HCT116 (cell line): ENCODE data around the gene AADACL4. TPM values are rescaled to one million over a fixed set of nuclear protein-coding genes. Genes with fewer than 3 reads are reported as not detected.
A peak's percentile ranks its signal among the peaks of the same experiment; 100 is the strongest.

Source experiments
- ATAC-seq: fragments of 200-7000 bp; cut with Tn5 transposase; 2 replicates; pipeline ENCODE4 v1.9.1; 2020; ENCODE audit warnings: mild to moderate bottlenecking, moderate library complexity
- BruUV-seq: library from RNA; stranded (reverse); fragments of 400-500 nt; replicated peaks from 2 replicates; lab custom pipeline; 2021; lab: Mats Ljungman, UMichigan
- CTCF ChIA-PET: fragments of 300-600 bp; sonication (Branson Sonifier 250); formaldehyde crosslinking; loops from one replicate; lab custom pipeline; 2021; ENCODE audit warnings: antibody characterized with exemption; lab: Charles Lee
- POLR2A ChIA-PET: fragments of 300-600, 350-600 bp; sonication (Branson Sonifier 250); formaldehyde crosslinking; loops from one replicate; lab custom pipeline; 2021; ENCODE audit warnings: antibody characterized with exemption; lab: Charles Lee
- RAD21 ChIA-PET, 2 experiments: fragments of 300-600 bp; sonication (Branson Sonifier 250); formaldehyde crosslinking; loops; one replicate each; lab custom pipeline; 2023; ENCODE audit warnings: low total read pairs in 2 of 2; ENCODE audit not compliant: uncharacterized antibody in 2 of 2, unreplicated experiment in 2 of 2, low non-redundant PET in 1 of 2; lab: Charles Lee
- DNase-seq: peaks from one replicate; pipeline ENCODE4 v3.0.0-alpha.2; 2010; ENCODE audit warnings: low read depth, low spot score
- H2AFZ ChIP-seq: fragments of 200-600 bp; shearing (Covaris generic), sonication (generic); 2 replicates; pipeline ENCODE4 v1.6.1; 2017; ENCODE audit warnings: low read depth, mixed run types, mixed read lengths, antibody characterized with exemption, low read length; ENCODE audit not compliant: poor library complexity, severe bottlenecking
- H3K27ac ChIP-seq: 2 replicates; pipeline ENCODE4 v1.5.1; 2012; ENCODE audit warnings: low read depth, low read length
- H3K27me3 ChIP-seq: fragments of 200-600 bp; sonication (generic); 2 replicates; pipeline ENCODE4 v1.6.1; 2016; ENCODE audit warnings: mixed run types, low read length, mixed read lengths; ENCODE audit not compliant: insufficient read depth
- H3K36me3 ChIP-seq, 2 experiments: fragments of 200-500 bp in 1 of 2; fragments of 200-600 bp in 1 of 2; sonication (Bioruptor generic) in 1 of 2; sonication (generic) in 1 of 2; 2 replicates each; pipeline versions ENCODE4 v1.5.1 to v1.6.1; 2014 to 2016; ENCODE audit warnings: low read length in 2 of 2, inconsistent platforms in 1 of 2, mixed read lengths in 1 of 2, mixed run types in 1 of 2; ENCODE audit not compliant: insufficient read depth in 2 of 2, control insufficient read depth in 1 of 2
- H3K4me1 ChIP-seq, 2 experiments: fragments of 200-600 bp in 1 of 2; sonication (generic) in 1 of 2; 2 replicates each; pipeline versions ENCODE4 v1.5.1 to v1.6.1; 2012 to 2017; ENCODE audit warnings: low read length in 2 of 2, inconsistent platforms in 1 of 2, mild to moderate bottlenecking in 1 of 2, mixed read lengths in 1 of 2, mixed run types in 1 of 2, moderate library complexity in 1 of 2; ENCODE audit not compliant: insufficient read depth in 2 of 2, control insufficient read depth in 1 of 2
- H3K4me2 ChIP-seq: fragments of 200-600 bp; sonication (generic); 2 replicates; pipeline ENCODE4 v1.6.1; 2017; ENCODE audit warnings: mixed run types, low read length, mixed read lengths
- H3K4me3 ChIP-seq, 2 experiments: fragments of 200-600 bp in 1 of 2; sonication (generic) in 1 of 2; replicated peaks in 1 of 2; 2 replicates each; pipeline ENCODE4 v1.5.1; 2011 to 2016; ENCODE audit warnings: low read length in 2 of 2, control low read depth in 1 of 2, low read depth in 1 of 2, mild to moderate bottlenecking in 1 of 2, mixed read lengths in 1 of 2, mixed run types in 1 of 2
- H3K79me2 ChIP-seq: fragments of 200-600 bp; sonication (generic); 2 replicates; pipeline ENCODE4 v1.6.1; 2017; ENCODE audit warnings: mild to moderate bottlenecking, mixed run types, low read length, moderate library complexity, mixed read lengths; ENCODE audit not compliant: insufficient read depth
- H3K9ac ChIP-seq: fragments of 200-600 bp; sonication (generic); 2 replicates; pipeline ENCODE4 v1.6.1; 2016; ENCODE audit warnings: low read length, mixed read lengths
- H3K9me2 ChIP-seq: fragments of 200-600 bp; sonication (generic), shearing (Covaris generic); 2 replicates; pipeline ENCODE4 v1.6.1; 2017; ENCODE audit warnings: mixed run types, mild to moderate bottlenecking, moderate library complexity; ENCODE audit not compliant: insufficient read depth
- H3K9me3 ChIP-seq, 2 experiments: fragments of 200-500 bp in 1 of 2; fragments of 200-600 bp in 1 of 2; sonication (Bioruptor generic) in 1 of 2; sonication (generic) in 1 of 2; 2 replicates each; pipeline ENCODE4 v1.6.1; 2014 to 2017; ENCODE audit warnings: low read length in 2 of 2, mixed read lengths in 2 of 2, inconsistent platforms in 1 of 2, low read depth in 1 of 2, mild to moderate bottlenecking in 1 of 2, mixed run types in 1 of 2, moderate library complexity in 1 of 2; ENCODE audit not compliant: control insufficient read depth in 1 of 2, insufficient read depth in 1 of 2
- H4K20me1 ChIP-seq: fragments of 200-600 bp; sonication (generic), shearing (Covaris generic); 2 replicates; pipeline ENCODE4 v1.6.1; 2017; ENCODE audit warnings: mixed run types, mild to moderate bottlenecking, moderate library complexity; ENCODE audit not compliant: insufficient read depth
- CBX3 ChIP-seq: IDR thresholded peaks from 2 replicates; pipeline ENCODE4 v1.6.1; 2012; ENCODE audit warnings: low read depth
- CEBPB ChIP-seq: IDR thresholded peaks from 2 replicates; pipeline ENCODE4 v1.6.1; 2012; ENCODE audit warnings: low read depth
- EGR1 ChIP-seq: IDR thresholded peaks from 2 replicates; pipeline ENCODE4 v1.6.1; 2012; ENCODE audit warnings: low read depth
- ELF1 ChIP-seq: IDR thresholded peaks from 2 replicates; pipeline ENCODE4 v1.6.1; 2012; ENCODE audit warnings: low read depth, borderline replicate concordance
- EZH2 ChIP-seq: fragments of 200-600 bp; sonication (generic); IDR thresholded peaks from 2 replicates; pipeline ENCODE4 v1.6.1; 2017; ENCODE audit warnings: antibody characterized with exemption, mixed run types
- EZH2phosphoT487 ChIP-seq: fragments of 200-600 bp; IDR thresholded peaks from 2 replicates; pipeline ENCODE4 v1.6.1; 2018; ENCODE audit warnings: antibody characterized with exemption, borderline replicate concordance
- FOSL1 ChIP-seq: IDR thresholded peaks from 2 replicates; pipeline ENCODE4 v1.6.1; 2012; ENCODE audit warnings: low read depth
- JUND ChIP-seq: IDR thresholded peaks from 2 replicates; pipeline ENCODE4 v1.6.1; 2012
- POLR2AphosphoS5 ChIP-seq: IDR thresholded peaks from 2 replicates; pipeline ENCODE4 v1.6.1; 2011; ENCODE audit warnings: mild to moderate bottlenecking, low read depth, low read length, moderate library complexity
- RAD21 ChIP-seq: IDR thresholded peaks from 2 replicates; pipeline ENCODE4 v1.6.1; 2012; ENCODE audit warnings: low read depth, mild to moderate bottlenecking
- REST ChIP-seq: IDR thresholded peaks from 2 replicates; pipeline ENCODE4 v1.6.1; 2012; ENCODE audit warnings: low read depth
- SP1 ChIP-seq: IDR thresholded peaks from 2 replicates; pipeline ENCODE4 v1.6.1; 2012; ENCODE audit warnings: low read depth
- SRF ChIP-seq: IDR thresholded peaks from 2 replicates; pipeline ENCODE4 v1.6.1; 2012; ENCODE audit warnings: low read depth
- TCF7L2 ChIP-seq: IDR thresholded peaks from 2 replicates; pipeline ENCODE4 v1.7.0; 2011; ENCODE audit warnings: borderline replicate concordance, inconsistent platforms; ENCODE audit not compliant: insufficient read depth, insufficient read length; ENCODE audit errors: extremely low read depth
- YY1 ChIP-seq: IDR thresholded peaks from 2 replicates; pipeline ENCODE4 v1.6.1; 2011; ENCODE audit warnings: low read length, low read depth, moderate library complexity, mild to moderate bottlenecking; ENCODE audit not compliant: insufficient replicate concordance; ENCODE audit errors: extremely low read depth
- ZBTB33 ChIP-seq: IDR thresholded peaks from 2 replicates; pipeline ENCODE4 v1.6.1; 2011; ENCODE audit warnings: mild to moderate bottlenecking, low read length, moderate library complexity; ENCODE audit not compliant: insufficient replicate concordance; ENCODE audit errors: extremely low read depth
- ZFX ChIP-seq: fragments of 450-650 bp; IDR thresholded peaks from 2 replicates; pipeline ENCODE4 v1.6.1; 2017
- ZNF274 ChIP-seq: fragments of 200-500 bp; sonication (Bioruptor generic); IDR thresholded peaks from 2 replicates; pipeline ENCODE4 v1.6.1; 2014; ENCODE audit warnings: mild to moderate bottlenecking, low read depth, low read length, inconsistent platforms
- intact Hi-C: fragments of 100-400 bp; cut with micrococcal nuclease; formaldehyde crosslinking; loops from 2 replicates; pipeline ENCODE4 v1.10.0; 2022
- total RNA-seq: library from RNA; stranded (reverse); gene quantifications from one replicate; pipeline ENCODE4 v1.2.1, GENCODE V29; 2021; ENCODE audit not compliant: unreplicated experiment
- TF ChIP-seq, protein P1 (sequence below): IDR thresholded peaks from 2 replicates; pipeline ENCODE4 v1.6.1; 2012
- TF ChIP-seq, protein P2 (sequence below), 3 experiments: fragments of 200-600 bp in 1 of 3; sonication (generic) in 1 of 3; IDR thresholded peaks in 2 of 3; conservative IDR thresholded peaks in 1 of 3; 2 replicates each; pipeline ENCODE4 v1.5.1; 2012 to 2017; ENCODE audit warnings: low read depth in 2 of 3, low read length in 2 of 3, antibody characterized with exemption in 1 of 3, borderline replicate concordance in 1 of 3, control low read depth in 1 of 3, mild to moderate bottlenecking in 1 of 3, mixed read lengths in 1 of 3, mixed run types in 1 of 3, moderate library complexity in 1 of 3; ENCODE audit not compliant: insufficient read depth in 1 of 3

AADACL4 gene
- total RNA-seq, 1 experiment from 2014 or later = not detected

GRCh38 chr1:12602659-12603024 lies 41.2 kb upstream of the AADACL4 start:
- H3K4me1 ChIP-seq = peaks cover 58 to 83% of the 10 kb centered on the region in 2 experiments
- H3K4me3 ChIP-seq = no peak overlapping the region
- H2AFZ ChIP-seq = no peak overlapping the region
- intact Hi-C loops = no loop called here
- H3K27ac ChIP-seq = no peak overlapping the region
- peaks cover 72% of the 10 kb centered on the region for H3K79me2 ChIP-seq
- no peaks in the 10 kb centered on the region for H3K27me3 ChIP-seq
- DNase-seq (no peak), ATAC-seq (no peak)
- ChIA-PET POLR2A (no interaction called here), CTCF (interaction anchor here (2.3 kb wide), 1 partner anchor 17 kb away, joined by 17 read pairs; the partner anchor contains the start of gene DHRS3), RAD21 (interaction anchor here in 1 of 2 experiments (2.3 kb wide), 1 partner anchor 16 kb away, joined by 12 read pairs; the partner anchor contains the start of gene DHRS3)
- no peaks in the 10 kb centered on the region for H3K9me3 ChIP-seq
- no peaks in the 10 kb centered on the region for H4K20me1 ChIP-seq
- no peaks in the 10 kb centered on the region for H3K9me2 ChIP-seq
- no TSS peak for BruUV-seq
- no peaks in the 10 kb centered on the region; a peak in 1 of 4 replicates for H3K36me3 ChIP-seq
- H3K9ac ChIP-seq = peak overlapping the region; percentile 32
- H3K4me2 ChIP-seq = peak overlapping the region; percentile 67
- TF ChIP-seq TCF7L2 (no peak), REST (no peak), POLR2AphosphoS5 (no peak), FOSL1 (no peak), EGR1 (no peak), ELF1 (no peak), CEBPB (no peak), ZBTB33 (no peak), EZH2phosphoT487 (no peak), SP1 (no peak), CBX3 (no peak), ZNF274 (no peak), EZH2 (no peak), ZFX (no peak), JUND (no peak), RAD21 (no peak), YY1 (no peak), SRF (no peak)
- TF ChIP-seq, protein P1, sequence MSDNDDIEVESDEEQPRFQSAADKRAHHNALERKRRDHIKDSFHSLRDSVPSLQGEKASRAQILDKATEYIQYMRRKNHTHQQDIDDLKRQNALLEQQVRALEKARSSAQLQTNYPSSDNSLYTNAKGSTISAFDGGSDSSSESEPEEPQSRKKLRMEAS = no peak
- TF ChIP-seq, protein P2, sequence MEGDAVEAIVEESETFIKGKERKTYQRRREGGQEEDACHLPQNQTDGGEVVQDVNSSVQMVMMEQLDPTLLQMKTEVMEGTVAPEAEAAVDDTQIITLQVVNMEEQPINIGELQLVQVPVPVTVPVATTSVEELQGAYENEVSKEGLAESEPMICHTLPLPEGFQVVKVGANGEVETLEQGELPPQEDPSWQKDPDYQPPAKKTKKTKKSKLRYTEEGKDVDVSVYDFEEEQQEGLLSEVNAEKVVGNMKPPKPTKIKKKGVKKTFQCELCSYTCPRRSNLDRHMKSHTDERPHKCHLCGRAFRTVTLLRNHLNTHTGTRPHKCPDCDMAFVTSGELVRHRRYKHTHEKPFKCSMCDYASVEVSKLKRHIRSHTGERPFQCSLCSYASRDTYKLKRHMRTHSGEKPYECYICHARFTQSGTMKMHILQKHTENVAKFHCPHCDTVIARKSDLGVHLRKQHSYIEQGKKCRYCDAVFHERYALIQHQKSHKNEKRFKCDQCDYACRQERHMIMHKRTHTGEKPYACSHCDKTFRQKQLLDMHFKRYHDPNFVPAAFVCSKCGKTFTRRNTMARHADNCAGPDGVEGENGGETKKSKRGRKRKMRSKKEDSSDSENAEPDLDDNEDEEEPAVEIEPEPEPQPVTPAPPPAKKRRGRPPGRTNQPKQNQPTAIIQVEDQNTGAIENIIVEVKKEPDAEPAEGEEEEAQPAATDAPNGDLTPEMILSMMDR (IDR thresholded peaks at IDR 0.05 in 2 of 3, conservative IDR thresholded peaks at IDR 0.05 in 1 of 3; ENCODE audit: borderline replicate concordance in 1 of 3, insufficient read depth in 1 of 3, low read depth in 2 of 3, low read length in 2 of 3) = no peak
